ENCODE results near the gene MS4A3. TPM values are rescaled to one million over a fixed set of nuclear protein-coding genes. Genes with fewer than 3 reads are reported as not detected.

MS4A3 gene
- total and polyA plus RNA-seq, 9 of the 15 experiments (the other 6 are each of a cell fraction or from before 2014, with no cell fraction given): 3.4 to 94.5 (median 58.8) TPM

GRCh38 chr11:60078745-60079144 lies 22.3 kb downstream of the MS4A3 start (continued):
- TF ChIP-seq, protein P1, sequence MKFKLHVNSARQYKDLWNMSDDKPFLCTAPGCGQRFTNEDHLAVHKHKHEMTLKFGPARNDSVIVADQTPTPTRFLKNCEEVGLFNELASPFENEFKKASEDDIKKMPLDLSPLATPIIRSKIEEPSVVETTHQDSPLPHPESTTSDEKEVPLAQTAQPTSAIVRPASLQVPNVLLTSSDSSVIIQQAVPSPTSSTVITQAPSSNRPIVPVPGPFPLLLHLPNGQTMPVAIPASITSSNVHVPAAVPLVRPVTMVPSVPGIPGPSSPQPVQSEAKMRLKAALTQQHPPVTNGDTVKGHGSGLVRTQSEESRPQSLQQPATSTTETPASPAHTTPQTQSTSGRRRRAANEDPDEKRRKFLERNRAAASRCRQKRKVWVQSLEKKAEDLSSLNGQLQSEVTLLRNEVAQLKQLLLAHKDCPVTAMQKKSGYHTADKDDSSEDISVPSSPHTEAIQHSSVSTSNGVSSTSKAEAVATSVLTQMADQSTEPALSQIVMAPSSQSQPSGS (CRISPR knock-in tag; IDR thresholded peaks at IDR 0.05): no peak
- TF ChIP-seq IRF9 (tag; IDR thresholded peaks at IDR 0.05) (no peak), ELK3 (CRISPR knock-in tag; IDR thresholded peaks at IDR 0.05) (no peak), CEBPB (tag; IDR thresholded peaks at IDR 0.05) (no peak), ZKSCAN8 (CRISPR knock-in tag; IDR thresholded peaks at IDR 0.05) (no peak), TEAD1 (CRISPR knock-in tag; IDR thresholded peaks at IDR 0.05) (no peak), MXI1 (IDR thresholded peaks at IDR 0.05; ENCODE audit: low read depth, low read length) (no peak), ARID1B (IDR thresholded peaks at IDR 0.05) (peak; percentile 31), ZNF76 (CRISPR knock-in tag; IDR thresholded peaks at IDR 0.05; ENCODE audit: borderline replicate concordance) (no peak), CBFA2T3 (IDR thresholded peaks at IDR 0.05) (peak; percentile 53), BMI1 (IDR thresholded peaks at IDR 0.05; ENCODE audit: low read length) (no peak), ZNF551 (CRISPR knock-in tag; IDR thresholded peaks at IDR 0.05) (no peak), RUNX1 (IDR thresholded peaks at IDR 0.05; ENCODE audit: low read depth) (no peak), ZNF217 (CRISPR knock-in tag; IDR thresholded peaks at IDR 0.05) (no peak), GABPB2 (CRISPR knock-in tag; conservative IDR thresholded peaks at IDR 0.05) (no peak), MEIS2 (IDR thresholded peaks at IDR 0.05; ENCODE audit: partially characterized antibody) (no peak), DNMT1 (IDR thresholded peaks at IDR 0.05) (no peak)
- TF ChIP-seq, protein P2, sequence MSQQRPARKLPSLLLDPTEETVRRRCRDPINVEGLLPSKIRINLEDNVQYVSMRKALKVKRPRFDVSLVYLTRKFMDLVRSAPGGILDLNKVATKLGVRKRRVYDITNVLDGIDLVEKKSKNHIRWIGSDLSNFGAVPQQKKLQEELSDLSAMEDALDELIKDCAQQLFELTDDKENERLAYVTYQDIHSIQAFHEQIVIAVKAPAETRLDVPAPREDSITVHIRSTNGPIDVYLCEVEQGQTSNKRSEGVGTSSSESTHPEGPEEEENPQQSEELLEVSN (IDR thresholded peaks at IDR 0.05; ENCODE audit: borderline replicate concordance in 1 of 2, extremely low read depth in 1 of 2, insufficient read depth in 1 of 2, insufficient read length in 1 of 2, low read depth in 1 of 2, low read length in 1 of 2, poor library complexity in 1 of 2, severe bottlenecking in 1 of 2): no peak
- TF ChIP-seq, protein P3, sequence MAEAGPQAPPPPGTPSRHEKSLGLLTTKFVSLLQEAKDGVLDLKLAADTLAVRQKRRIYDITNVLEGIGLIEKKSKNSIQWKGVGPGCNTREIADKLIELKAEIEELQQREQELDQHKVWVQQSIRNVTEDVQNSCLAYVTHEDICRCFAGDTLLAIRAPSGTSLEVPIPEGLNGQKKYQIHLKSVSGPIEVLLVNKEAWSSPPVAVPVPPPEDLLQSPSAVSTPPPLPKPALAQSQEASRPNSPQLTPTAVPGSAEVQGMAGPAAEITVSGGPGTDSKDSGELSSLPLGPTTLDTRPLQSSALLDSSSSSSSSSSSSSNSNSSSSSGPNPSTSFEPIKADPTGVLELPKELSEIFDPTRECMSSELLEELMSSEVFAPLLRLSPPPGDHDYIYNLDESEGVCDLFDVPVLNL (CRISPR knock-in tag; IDR thresholded peaks at IDR 0.05; ENCODE audit: low read depth): no peak

Data from K562 (cell line).